Measurements from ENCODE around the gene TRPV6. TPM values are rescaled to one million over a fixed set of nuclear protein-coding genes. Genes with fewer than 3 reads are reported as not detected.

TRPV6 gene
- polyA plus RNA-seq, 1 experiment, result not detected

- CTCF ChIA-PET, result no interaction called here
- Histone ChIP-seq H3K4me3 (ENCODE audit: low read depth, low read length) (no peak overlapping the region), H3K27me3 (ENCODE audit: control insufficient read depth, insufficient read depth, low read length) (no peaks in the 10 kb centered on the region), H3K36me3 (ENCODE audit: control insufficient read depth, insufficient read depth, low read length) (no peaks in the 10 kb centered on the region)
- DNase-seq (ENCODE audit: low read depth), result no peak
- no peak for TF ChIP-seq CTCF (IDR thresholded peaks at IDR 0.05; ENCODE audit: insufficient read depth, low read depth, low read length)
- POLR2A ChIA-PET, result no interaction called here
Measured at GRCh38 chr7:142842251-142842766, 43.2 kb downstream of the TRPV6 start.

- Histone ChIP-seq H3K4me3 (ENCODE audit: low read depth, low read length) (no peak overlapping the region), H3K36me3 (ENCODE audit: control insufficient read depth, insufficient read depth, low read length) (no peaks in the 10 kb centered on the region), H3K27me3 (ENCODE audit: control insufficient read depth, insufficient read depth, low read length) (no peaks in the 10 kb centered on the region)
- no peak for DNase-seq (ENCODE audit: low read depth)
- CTCF ChIA-PET, result interaction anchor here (0.9 kb wide), 1 partner anchor 206 kb away, joined by 4 read pairs; no protein-coding TSS in a partner anchor
- POLR2A ChIA-PET, result no interaction called here
- TF ChIP-seq CTCF (IDR thresholded peaks at IDR 0.05; ENCODE audit: insufficient read depth, low read depth, low read length), result no peak
Measured at GRCh38 chr7:142838461-142839213, 46.9 kb downstream of the TRPV6 start.

DNA sequence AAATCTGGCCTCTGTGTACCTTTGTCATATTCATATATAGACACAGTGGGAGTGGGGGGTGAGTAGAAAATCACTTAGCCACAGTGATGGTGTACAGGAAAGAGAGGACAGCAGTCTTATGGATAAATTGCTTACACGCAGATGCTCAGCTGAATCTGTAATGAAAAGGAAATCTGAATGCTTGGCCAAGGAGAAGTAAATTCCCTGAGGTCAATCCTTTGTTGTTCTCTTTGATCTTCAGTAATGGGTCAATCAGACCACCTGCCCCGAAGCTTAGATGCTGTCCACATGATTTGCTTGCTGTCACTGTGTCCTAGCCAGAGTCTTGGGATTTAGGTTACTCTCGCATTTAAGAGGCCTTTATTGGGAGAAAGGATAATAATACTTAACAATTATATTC, 49.1 kb downstream of the TRPV6 start:
- Histone ChIP-seq H3K36me3 (ENCODE audit: control insufficient read depth, insufficient read depth, low read length) (no peaks in the 10 kb centered on the region), H3K27me3 (ENCODE audit: control insufficient read depth, insufficient read depth, low read length) (no peaks in the 10 kb centered on the region), H3K4me3 (ENCODE audit: low read depth, low read length) (no peak overlapping the region)
- no peak for TF ChIP-seq CTCF (IDR thresholded peaks at IDR 0.05; ENCODE audit: insufficient read depth, low read depth, low read length)
- DNase-seq (ENCODE audit: low read depth), result no peak
- POLR2A ChIA-PET, result no interaction called here
- CTCF ChIA-PET, result interaction anchor here (1.6 kb wide), 1 partner anchor 25 kb away, joined by 6 read pairs; no protein-coding TSS in a partner anchor

DNA sequence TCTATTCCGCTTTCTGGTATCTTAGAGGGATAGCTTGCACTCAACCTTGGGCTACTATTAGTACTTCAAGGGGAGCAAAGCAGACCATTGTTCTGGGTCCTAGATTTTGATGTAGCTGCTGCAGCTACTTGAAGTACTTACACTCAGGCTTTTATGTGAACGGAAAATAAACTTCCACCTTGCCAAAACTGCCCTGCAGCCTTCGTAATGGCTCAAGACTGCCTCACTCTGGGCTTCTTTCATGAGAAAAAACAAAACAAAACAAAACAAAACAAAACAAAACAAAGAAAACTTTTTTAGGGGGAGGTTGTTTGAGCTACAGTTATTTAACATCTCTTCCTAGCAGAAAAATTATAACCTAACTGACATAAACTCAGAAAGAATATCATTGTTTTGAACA, 50.1 kb downstream of the TRPV6 start:
- ChIA-PET CTCF (interaction anchor here (1.6 kb wide), 1 partner anchor 25 kb away, joined by 6 read pairs; no protein-coding TSS in a partner anchor), POLR2A (no interaction called here)
- no peaks in the 10 kb centered on the region for H3K27me3 ChIP-seq (ENCODE audit: control insufficient read depth, insufficient read depth, low read length)
- no peak overlapping the region for H3K4me3 ChIP-seq (ENCODE audit: low read depth, low read length)
- DNase-seq (ENCODE audit: low read depth), result no peak
- no peaks in the 10 kb centered on the region for H3K36me3 ChIP-seq (ENCODE audit: control insufficient read depth, insufficient read depth, low read length)
- no peak for TF ChIP-seq CTCF (IDR thresholded peaks at IDR 0.05; ENCODE audit: insufficient read depth, low read depth, low read length)

- CTCF ChIA-PET, result interaction anchor here (1.4 kb wide), 1 partner anchor 15 kb away, joined by 4 read pairs; no protein-coding TSS in a partner anchor
- Histone ChIP-seq H3K36me3 (ENCODE audit: control insufficient read depth, insufficient read depth, low read length) (no peaks in the 10 kb centered on the region), H3K4me3 (ENCODE audit: low read depth, low read length) (no peak overlapping the region), H3K27me3 (ENCODE audit: control insufficient read depth, insufficient read depth, low read length) (no peaks in the 10 kb centered on the region)
- DNase-seq (ENCODE audit: low read depth), result no peak
- POLR2A ChIA-PET, result no interaction called here
- no peak for TF ChIP-seq CTCF (IDR thresholded peaks at IDR 0.05; ENCODE audit: insufficient read depth, low read depth, low read length)
Measured at GRCh38 chr7:142833174-142834048, 52.1 kb downstream of the TRPV6 start.
